ENCODE data around the gene SPOP.
A peak's percentile ranks its signal among the peaks of the same experiment; 100 is the strongest.
"Not testable (repeated sequence)": the region's sequence is repeated elsewhere in the genome, so short reads cannot be mapped to it uniquely, and the experiment has no call there.

The SPOP gene

GRCh38 chr17:49677933-49678847, at the start of gene SPOP:
TSS of gene SPOP (minus strand) at chr17:49678097. CDS start at chr17:49622810, 55,287 bp downstream.
- no peaks in the 10 kb centered on the region for H3K9me3 ChIP-seq (ENCODE audit: control insufficient read depth, low read length)
- H3K27me3 ChIP-seq (replicated peaks; ENCODE audit: control insufficient read depth, insufficient read depth, low read length): peaks cover 2% of the 10 kb centered on the region
- DNase-seq (ENCODE audit: low read depth): peak; percentile 100
- peaks cover 20% of the 10 kb centered on the region for H3K4me1 ChIP-seq (ENCODE audit: control insufficient read depth, insufficient read depth, low read length)
- H3K9ac ChIP-seq (ENCODE audit: low read length): peak within 1 kb of the TSS; percentile 87
- H3K4me3 ChIP-seq (ENCODE audit: low read length): peak within 1 kb of the TSS; percentile 87
- H3K36me3 ChIP-seq (ENCODE audit: control insufficient read depth, insufficient read depth, low read length, severe bottlenecking): peaks cover 5% of the 10 kb centered on the region

- H3K36me3 ChIP-seq (ENCODE audit: control insufficient read depth, insufficient read depth, low read length, severe bottlenecking): peaks cover 8% of the 10 kb centered on the region
- H3K9me3 ChIP-seq (ENCODE audit: control insufficient read depth, low read length): no peaks in the 10 kb centered on the region
- no peaks in the 10 kb centered on the region for H3K27me3 ChIP-seq (replicated peaks; ENCODE audit: control insufficient read depth, insufficient read depth, low read length)
- no peak for DNase-seq (ENCODE audit: low read depth)
- no peak overlapping the region for H3K4me3 ChIP-seq (ENCODE audit: low read length)
- H3K4me1 ChIP-seq (ENCODE audit: control insufficient read depth, insufficient read depth, low read length): peaks cover 30% of the 10 kb centered on the region
- no peak overlapping the region for H3K9ac ChIP-seq (ENCODE audit: low read length)
Observed at GRCh38 chr17:49727380-49727779, 49.5 kb upstream of the SPOP start.

- DNase-seq (ENCODE audit: low read depth): no peak
- Histone ChIP-seq H3K36me3 (ENCODE audit: control insufficient read depth, insufficient read depth, low read length, severe bottlenecking) (peaks cover 8% of the 10 kb centered on the region), H3K9me3 (ENCODE audit: control insufficient read depth, low read length) (no peaks in the 10 kb centered on the region), H3K4me1 (ENCODE audit: control insufficient read depth, insufficient read depth, low read length) (peaks cover 21% of the 10 kb centered on the region), H3K27me3 (replicated peaks; ENCODE audit: control insufficient read depth, insufficient read depth, low read length) (no peaks in the 10 kb centered on the region), H3K4me3 (ENCODE audit: low read length) (no peak overlapping the region), H3K9ac (ENCODE audit: low read length) (no peak overlapping the region)
Observed at GRCh38 chr17:49725452-49726130, 47.7 kb upstream of the SPOP start.

GRCh38 chr17:49724552-49724951, 46.7 kb upstream of the SPOP start:
- not testable (repeated sequence) for H3K27me3 ChIP-seq (replicated peaks; ENCODE audit: control insufficient read depth, insufficient read depth, low read length); H3K9ac ChIP-seq (ENCODE audit: low read length); DNase-seq (ENCODE audit: low read depth); H3K4me3 ChIP-seq (ENCODE audit: low read length); H3K9me3 ChIP-seq (ENCODE audit: control insufficient read depth, low read length)
- H3K4me1 ChIP-seq (ENCODE audit: control insufficient read depth, insufficient read depth, low read length): peaks cover 11% of the 10 kb centered on the region
- peaks cover 18% of the 10 kb centered on the region for H3K36me3 ChIP-seq (ENCODE audit: control insufficient read depth, insufficient read depth, low read length, severe bottlenecking)

GRCh38 chr17:49723423-49723822, 45.5 kb upstream of the SPOP start:
- H3K9me3 ChIP-seq (ENCODE audit: control insufficient read depth, low read length): no peaks in the 10 kb centered on the region
- no peaks in the 10 kb centered on the region for H3K27me3 ChIP-seq (replicated peaks; ENCODE audit: control insufficient read depth, insufficient read depth, low read length)
- peaks cover 11% of the 10 kb centered on the region for H3K4me1 ChIP-seq (ENCODE audit: control insufficient read depth, insufficient read depth, low read length)
- H3K9ac ChIP-seq (ENCODE audit: low read length): peak overlapping the region; percentile 7
- H3K4me3 ChIP-seq (ENCODE audit: low read length): no peak overlapping the region
- peaks cover 24% of the 10 kb centered on the region for H3K36me3 ChIP-seq (ENCODE audit: control insufficient read depth, insufficient read depth, low read length, severe bottlenecking)
- DNase-seq (ENCODE audit: low read depth): no peak

GRCh38 chr17:49722066-49722465, 44.2 kb upstream of the SPOP start:
- Histone ChIP-seq H3K9me3 (ENCODE audit: control insufficient read depth, low read length) (no peaks in the 10 kb centered on the region), H3K9ac (ENCODE audit: low read length) (no peak overlapping the region), H3K36me3 (ENCODE audit: control insufficient read depth, insufficient read depth, low read length, severe bottlenecking) (peaks cover 36% of the 10 kb centered on the region), H3K27me3 (replicated peaks; ENCODE audit: control insufficient read depth, insufficient read depth, low read length) (no peaks in the 10 kb centered on the region), H3K4me1 (ENCODE audit: control insufficient read depth, insufficient read depth, low read length) (peaks cover 11% of the 10 kb centered on the region), H3K4me3 (ENCODE audit: low read length) (no peak overlapping the region)
- DNase-seq (ENCODE audit: low read depth): no peak

- Histone ChIP-seq H3K4me1 (ENCODE audit: control insufficient read depth, insufficient read depth, low read length) (no peaks in the 10 kb centered on the region), H3K9ac (ENCODE audit: low read length) (no peak overlapping the region), H3K9me3 (ENCODE audit: control insufficient read depth, low read length) (no peaks in the 10 kb centered on the region), H3K27me3 (replicated peaks; ENCODE audit: control insufficient read depth, insufficient read depth, low read length) (no peaks in the 10 kb centered on the region), H3K36me3 (ENCODE audit: control insufficient read depth, insufficient read depth, low read length, severe bottlenecking) (peaks cover 56% of the 10 kb centered on the region), H3K4me3 (ENCODE audit: low read length) (no peak overlapping the region)
- DNase-seq (ENCODE audit: low read depth): no peak
Observed at GRCh38 chr17:49717371-49717861, 39.5 kb upstream of the SPOP start.

- Histone ChIP-seq H3K27me3 (replicated peaks; ENCODE audit: control insufficient read depth, insufficient read depth, low read length) (no peaks in the 10 kb centered on the region), H3K9ac (ENCODE audit: low read length) (no peak overlapping the region), H3K4me1 (ENCODE audit: control insufficient read depth, insufficient read depth, low read length) (no peaks in the 10 kb centered on the region), H3K9me3 (ENCODE audit: control insufficient read depth, low read length) (no peaks in the 10 kb centered on the region), H3K36me3 (ENCODE audit: control insufficient read depth, insufficient read depth, low read length, severe bottlenecking) (peaks cover 56% of the 10 kb centered on the region), H3K4me3 (ENCODE audit: low read length) (no peak overlapping the region)
- no peak for DNase-seq (ENCODE audit: low read depth)
Observed at GRCh38 chr17:49716668-49717364, 38.9 kb upstream of the SPOP start.

DNA sequence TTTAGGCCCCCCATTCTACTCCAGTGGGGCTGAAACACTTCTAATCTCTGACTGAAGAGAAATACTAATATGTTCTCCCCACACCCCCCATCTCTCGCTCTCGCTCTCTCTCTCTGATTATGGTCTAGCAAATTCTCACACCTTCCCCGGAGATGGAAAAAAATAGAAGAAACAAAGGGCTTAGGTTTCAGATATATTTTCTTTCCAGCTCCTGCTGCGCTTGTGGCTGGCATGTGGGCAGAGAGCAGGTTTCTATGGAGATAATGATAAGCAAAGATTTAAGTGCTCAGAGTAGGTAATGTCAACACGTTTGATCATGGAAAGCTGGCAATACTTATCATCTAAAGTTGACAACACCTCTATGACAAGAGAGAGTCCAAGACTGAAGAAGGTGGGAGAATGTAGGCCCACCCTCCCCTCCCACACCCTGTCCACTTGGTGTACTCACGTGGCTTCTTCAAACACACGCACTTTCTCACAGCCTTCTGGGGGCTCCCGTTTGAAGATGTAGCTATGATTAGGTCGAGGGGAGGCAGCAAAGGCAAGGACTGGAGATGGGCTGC, 37.9 kb upstream of the SPOP start:
- Histone ChIP-seq H3K9me3 (ENCODE audit: control insufficient read depth, low read length) (no peaks in the 10 kb centered on the region), H3K27me3 (replicated peaks; ENCODE audit: control insufficient read depth, insufficient read depth, low read length) (no peaks in the 10 kb centered on the region), H3K9ac (ENCODE audit: low read length) (no peak overlapping the region), H3K4me3 (ENCODE audit: low read length) (no peak overlapping the region), H3K4me1 (ENCODE audit: control insufficient read depth, insufficient read depth, low read length) (no peaks in the 10 kb centered on the region), H3K36me3 (ENCODE audit: control insufficient read depth, insufficient read depth, low read length, severe bottlenecking) (peaks cover 61% of the 10 kb centered on the region)
- DNase-seq (ENCODE audit: low read depth): no peak

GRCh38 chr17:49715216-49715615, 37.3 kb upstream of the SPOP start:
- Histone ChIP-seq H3K9ac (ENCODE audit: low read length) (no peak overlapping the region), H3K36me3 (ENCODE audit: control insufficient read depth, insufficient read depth, low read length, severe bottlenecking) (peaks cover 60% of the 10 kb centered on the region), H3K27me3 (replicated peaks; ENCODE audit: control insufficient read depth, insufficient read depth, low read length) (no peaks in the 10 kb centered on the region), H3K4me3 (ENCODE audit: low read length) (no peak overlapping the region), H3K4me1 (ENCODE audit: control insufficient read depth, insufficient read depth, low read length) (no peaks in the 10 kb centered on the region), H3K9me3 (ENCODE audit: control insufficient read depth, low read length) (no peaks in the 10 kb centered on the region)
- DNase-seq (ENCODE audit: low read depth): no peak
